Lung (tissue), 12 donors: Measurements from ENCODE around the gene ADORA1. TPM values are rescaled to one million over a fixed set of nuclear protein-coding genes. Genes with fewer than 3 reads are reported as not detected.

Experiments used
- ATAC-seq: fragments of 200-7000 bp; cut with Tn5 transposase; one replicate; pipeline ENCODE4 v1.9.1; 2020; ENCODE audit warnings: moderate number of reproducible peaks; ENCODE audit not compliant: insufficient read depth, low FRiP score
- DNase-seq, 3 donors: peaks; one replicate each; pipeline ENCODE4 v3.0.0-alpha.2; 2013 to 2017
- H3K27ac ChIP-seq, 2 donors: one replicate each; pipeline ENCODE4 v1.5.1; 2013; ENCODE audit warnings: mild to moderate bottlenecking in 2 of 2, moderate library complexity in 2 of 2, control low read depth in 1 of 2, inconsistent platforms in 1 of 2, low read depth in 1 of 2, low read length in 1 of 2
- H3K27me3 ChIP-seq, 3 donors: one replicate each; pipeline ENCODE4 v1.5.1; 2013; ENCODE audit warnings: low read length in 2 of 3; ENCODE audit not compliant: control insufficient read depth in 3 of 3, insufficient read depth in 3 of 3
- H3K36me3 ChIP-seq, 4 donors: one replicate each; pipeline ENCODE4 v1.5.1; 2013; ENCODE audit warnings: low read length in 4 of 4, mild to moderate bottlenecking in 1 of 4, moderate library complexity in 1 of 4; ENCODE audit not compliant: control insufficient read depth in 4 of 4, insufficient read depth in 4 of 4
- H3K4me1 ChIP-seq, 5 donors: one replicate each; pipeline ENCODE4 v1.5.1; 2013; ENCODE audit warnings: low read length in 5 of 5, mild to moderate bottlenecking in 2 of 5, moderate library complexity in 1 of 5; ENCODE audit not compliant: control insufficient read depth in 5 of 5, insufficient read depth in 5 of 5
- H3K4me3 ChIP-seq: one replicate; pipeline ENCODE4 v1.5.1; 2013; ENCODE audit warnings: mild to moderate bottlenecking, control low read depth, moderate library complexity
- H3K9ac ChIP-seq, 2 donors: one replicate each; pipeline ENCODE4 v1.5.1; 2013; ENCODE audit warnings: low read length in 2 of 2, control low read depth in 1 of 2; ENCODE audit not compliant: insufficient read depth in 1 of 2
- H3K9me3 ChIP-seq, 4 donors: one replicate each; pipeline ENCODE4 v1.5.1; 2013; ENCODE audit warnings: low read length in 3 of 4, mild to moderate bottlenecking in 1 of 4, moderate library complexity in 1 of 4; ENCODE audit not compliant: control insufficient read depth in 4 of 4, insufficient read depth in 3 of 4
- whole genome bisulfite sequencing, 2 donors: extraction: QIAGEN DNeasy Blood & Tissue Kit; methylation state at CpG; one replicate each; pipeline ENCODE4 v1.1.7; 2013; 5-methylcytosine and 5-hydroxymethylcytosine counted together
- polyA plus RNA-seq, 2 donors: library from polyadenylated mRNA; stranded (reverse); fragments of 200-250 nt; gene quantifications; one replicate each; pipeline ENCODE4 v1.2.1, GENCODE V29; 2013
- total RNA-seq, 2 donors: library from RNA; depleted of rRNA in 1 of 2; stranded (reverse); fragments of >200 nt in 1 of 2; gene quantifications; one replicate each; pipeline ENCODE4 v1.2.1, GENCODE V29; 2014 to 2021
- TF ChIP-seq, protein P1 (sequence below): IDR thresholded peaks from 2 replicates; pipeline ENCODE4 v1.5.1; 2012; ENCODE audit warnings: mild to moderate bottlenecking; ENCODE audit errors: control extremely low read depth, extremely low read depth
- donor health status: control.
- donor health status: control.
- donor health status: Bipolar disorder and iron deficiency.
- donor health status: healthy.
- donor health status: DM: yes; HTN: yes; CAD: no.

Gene ADORA1
- total and polyA plus RNA-seq, 4 donors, result 0.57 to 2.3 (median 0.79) TPM

- Histone ChIP-seq H3K9ac (no peak overlapping the region), H3K27me3 (peaks cover 0 to 11% (median 0%) of the 10 kb centered on the region in 3 donors), H3K9me3 (no peaks in the 10 kb centered on the region), H3K4me1 (no peaks in the 10 kb centered on the region), H3K27ac (no peak overlapping the region), H3K36me3 (no peaks in the 10 kb centered on the region), H3K4me3 (no peak overlapping the region)
- DNase-seq (no peak), ATAC-seq (no peak)
- WGBS, 2 donors, result 66 to 67% methylated on average over 11 of the region's 11 CpGs
- TF ChIP-seq, protein P1, sequence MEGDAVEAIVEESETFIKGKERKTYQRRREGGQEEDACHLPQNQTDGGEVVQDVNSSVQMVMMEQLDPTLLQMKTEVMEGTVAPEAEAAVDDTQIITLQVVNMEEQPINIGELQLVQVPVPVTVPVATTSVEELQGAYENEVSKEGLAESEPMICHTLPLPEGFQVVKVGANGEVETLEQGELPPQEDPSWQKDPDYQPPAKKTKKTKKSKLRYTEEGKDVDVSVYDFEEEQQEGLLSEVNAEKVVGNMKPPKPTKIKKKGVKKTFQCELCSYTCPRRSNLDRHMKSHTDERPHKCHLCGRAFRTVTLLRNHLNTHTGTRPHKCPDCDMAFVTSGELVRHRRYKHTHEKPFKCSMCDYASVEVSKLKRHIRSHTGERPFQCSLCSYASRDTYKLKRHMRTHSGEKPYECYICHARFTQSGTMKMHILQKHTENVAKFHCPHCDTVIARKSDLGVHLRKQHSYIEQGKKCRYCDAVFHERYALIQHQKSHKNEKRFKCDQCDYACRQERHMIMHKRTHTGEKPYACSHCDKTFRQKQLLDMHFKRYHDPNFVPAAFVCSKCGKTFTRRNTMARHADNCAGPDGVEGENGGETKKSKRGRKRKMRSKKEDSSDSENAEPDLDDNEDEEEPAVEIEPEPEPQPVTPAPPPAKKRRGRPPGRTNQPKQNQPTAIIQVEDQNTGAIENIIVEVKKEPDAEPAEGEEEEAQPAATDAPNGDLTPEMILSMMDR, result no peak
Observed at GRCh38 chr1:203082571-203083462, 44.7 kb upstream of the ADORA1 start.

DNA sequence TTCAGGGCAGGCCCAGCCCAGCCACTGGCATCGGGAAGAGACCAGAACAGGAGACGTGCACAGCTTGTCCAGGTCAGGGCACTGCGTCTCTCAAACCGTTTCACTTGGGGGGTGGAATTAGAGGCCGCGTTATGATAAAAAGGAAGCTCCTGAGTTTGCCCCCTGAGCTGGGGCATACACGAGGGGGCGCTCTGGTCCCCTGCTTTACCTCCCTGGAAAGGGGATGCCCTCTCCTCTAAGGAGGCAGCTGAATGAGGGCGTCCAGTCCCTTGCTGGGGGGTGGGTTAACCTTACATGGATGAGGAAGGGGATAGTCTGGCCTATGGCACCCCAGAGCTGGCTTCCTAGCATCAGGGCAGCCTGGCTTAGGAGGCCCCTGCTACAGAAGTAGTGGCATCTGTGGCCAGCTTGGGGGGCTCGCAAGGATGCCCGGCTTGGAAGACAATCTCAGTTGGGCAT, 44.0 kb upstream of the ADORA1 start:
- Histone ChIP-seq H3K9ac (no peak overlapping the region), H3K4me3 (no peak overlapping the region), H3K9me3 (no peaks in the 10 kb centered on the region), H3K36me3 (no peaks in the 10 kb centered on the region), H3K27ac (no peak overlapping the region), H3K4me1 (no peaks in the 10 kb centered on the region), H3K27me3 (peaks cover 0 to 7% (median 0%) of the 10 kb centered on the region in 3 donors)
- 90 to 91% methylated on average over 11 of the region's 11 CpGs for WGBS, 2 donors
- no peak for DNase-seq
- ATAC-seq, result no peak
- TF ChIP-seq, protein P1, result no peak

DNA sequence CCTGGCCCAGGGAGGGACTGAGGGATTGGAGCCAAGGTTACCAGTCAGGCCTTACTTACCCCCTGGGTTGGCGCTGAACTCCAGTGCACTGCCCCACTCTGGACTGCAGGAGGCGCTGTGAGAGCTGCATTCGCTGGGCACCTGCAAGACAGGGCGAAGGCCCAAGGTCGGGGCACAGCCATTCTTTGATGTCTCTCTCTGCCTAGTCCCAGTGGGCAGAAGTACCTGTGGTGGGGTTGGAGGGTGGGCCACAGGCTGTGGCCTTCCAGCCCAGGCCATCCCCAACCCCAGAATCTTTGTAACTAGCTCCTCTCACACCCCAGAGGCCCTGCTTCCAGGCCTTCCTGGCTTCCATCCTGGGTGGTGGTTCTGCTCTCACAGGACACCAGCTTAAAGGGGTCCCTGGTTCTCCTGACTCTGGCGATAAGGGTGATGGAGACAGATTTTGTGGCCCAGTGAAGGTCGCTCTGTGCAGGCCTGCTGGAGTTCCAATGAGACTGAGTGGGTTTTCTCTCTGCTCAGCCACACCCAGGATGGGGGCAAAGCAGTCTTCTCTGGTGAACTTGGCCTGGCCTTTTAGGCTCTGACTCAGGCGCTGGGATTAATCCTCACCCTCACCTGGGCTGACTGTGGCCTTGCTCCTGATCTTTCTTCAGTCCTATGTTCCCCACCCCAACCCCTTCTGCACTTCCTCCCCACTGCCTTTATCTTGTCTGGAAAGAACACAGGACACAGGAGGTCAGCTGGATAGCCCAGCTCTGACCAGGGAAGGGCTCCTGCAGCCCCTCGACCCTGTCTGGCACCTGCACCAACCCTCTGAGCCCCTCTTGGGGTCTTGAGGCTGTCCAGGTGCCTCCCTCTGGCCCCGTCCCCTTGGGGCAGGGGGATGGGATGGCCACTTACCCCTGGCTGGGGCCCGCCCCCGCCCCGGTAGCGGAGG, 42.7 kb upstream of the ADORA1 start:
- TF ChIP-seq, protein P1, result no peak
- DNase-seq (peak in 1 of 3 donors; percentile 29), ATAC-seq (no peak)
- no peaks in the 10 kb centered on the region for H3K4me1 ChIP-seq
- no peaks in the 10 kb centered on the region for H3K9me3 ChIP-seq
- H3K27me3 ChIP-seq, result peaks cover 0 to 3% (median 0%) of the 10 kb centered on the region in 3 donors
- no peaks in the 10 kb centered on the region for H3K36me3 ChIP-seq
- WGBS, 2 donors, result 92% methylated on average over 14 of the region's 14 CpGs
- H3K4me3 ChIP-seq, result no peak overlapping the region
- no peak overlapping the region for H3K9ac ChIP-seq
- no peak overlapping the region for H3K27ac ChIP-seq
